Measurements from ENCODE around the gene MEG3.

Gene MEG3

DNA sequence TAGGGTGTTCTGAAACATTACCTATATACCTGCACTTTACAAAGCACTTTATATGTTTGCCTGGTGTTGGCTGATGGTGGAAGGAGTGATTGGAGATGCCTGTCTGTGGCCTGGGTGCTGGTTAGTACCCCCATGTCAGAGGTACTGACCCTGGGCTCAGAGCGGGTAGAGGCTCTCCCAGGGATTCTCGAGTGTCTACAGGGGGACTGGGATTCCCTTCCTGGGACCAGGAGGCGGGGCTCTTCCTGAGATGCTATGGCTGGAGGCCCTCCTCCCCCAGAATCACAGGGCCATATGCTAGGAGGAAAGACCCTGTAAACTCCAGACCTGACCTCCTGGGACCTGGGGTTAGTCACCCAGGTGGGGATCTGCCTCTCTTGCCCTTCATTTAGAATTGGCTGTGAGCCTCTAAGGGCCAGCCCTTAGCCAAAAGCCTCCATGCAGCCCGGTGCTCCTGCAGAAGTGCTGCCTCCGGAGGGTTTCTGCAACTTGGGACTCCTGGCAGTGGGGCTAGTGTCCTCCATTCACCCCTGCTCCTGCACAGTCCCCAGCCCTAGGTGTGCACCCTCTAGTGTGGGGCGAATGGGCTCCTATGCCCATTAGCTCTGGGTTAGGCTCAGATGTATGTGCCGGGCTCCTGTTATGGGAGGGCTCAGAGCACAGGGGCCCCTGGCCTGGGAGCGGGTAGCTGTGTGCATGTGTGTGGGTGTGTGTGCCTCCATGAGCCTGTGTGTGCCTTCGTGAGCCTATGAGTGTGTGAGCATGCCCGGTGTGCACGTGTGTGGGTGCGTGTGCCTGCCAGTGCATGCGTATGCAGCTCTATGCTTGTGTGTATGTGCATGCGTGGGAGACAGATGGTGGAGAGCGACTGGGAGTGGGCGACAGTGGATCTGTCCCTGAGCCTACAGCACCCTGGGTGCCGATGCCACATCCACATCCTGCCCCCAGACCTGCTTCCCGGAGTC lies 41.0 kb downstream of the MEG3 start:
- DNase-seq: no peak

DNA sequence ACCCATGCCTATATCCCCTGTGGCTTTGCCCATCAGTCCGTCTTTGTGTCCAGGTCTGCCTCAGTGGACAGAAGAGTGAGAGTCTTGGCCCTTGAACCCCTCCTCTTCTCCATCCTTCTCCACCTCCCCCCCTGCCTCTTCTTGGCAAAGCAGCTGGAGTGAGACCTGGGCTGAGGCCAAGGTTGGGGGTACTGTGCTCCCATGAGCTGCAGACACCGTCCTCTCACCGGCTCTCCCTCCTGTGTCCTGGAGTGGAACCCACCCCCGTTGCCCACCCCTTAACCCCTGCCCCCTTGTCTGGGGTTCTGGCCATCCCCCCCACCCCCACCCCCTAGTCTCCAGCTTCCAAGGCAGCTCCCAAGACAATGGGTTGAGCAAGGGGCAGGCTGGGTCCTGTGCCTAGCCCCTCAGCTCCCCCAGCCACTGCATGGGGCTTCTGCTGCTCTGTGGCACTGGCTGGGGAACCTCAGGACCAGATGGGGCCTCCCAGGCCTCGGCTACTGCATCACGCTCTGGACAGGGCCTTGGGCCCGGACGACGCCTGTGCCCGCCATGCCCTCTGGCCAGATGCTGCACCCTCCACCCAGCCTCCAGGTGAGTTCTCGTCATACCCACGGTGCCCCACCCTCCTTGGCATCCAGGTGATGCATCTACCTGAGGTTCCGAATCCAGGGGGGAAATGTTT lies 41.9 kb downstream of the MEG3 start:
- DNase-seq: no peak

DNA sequence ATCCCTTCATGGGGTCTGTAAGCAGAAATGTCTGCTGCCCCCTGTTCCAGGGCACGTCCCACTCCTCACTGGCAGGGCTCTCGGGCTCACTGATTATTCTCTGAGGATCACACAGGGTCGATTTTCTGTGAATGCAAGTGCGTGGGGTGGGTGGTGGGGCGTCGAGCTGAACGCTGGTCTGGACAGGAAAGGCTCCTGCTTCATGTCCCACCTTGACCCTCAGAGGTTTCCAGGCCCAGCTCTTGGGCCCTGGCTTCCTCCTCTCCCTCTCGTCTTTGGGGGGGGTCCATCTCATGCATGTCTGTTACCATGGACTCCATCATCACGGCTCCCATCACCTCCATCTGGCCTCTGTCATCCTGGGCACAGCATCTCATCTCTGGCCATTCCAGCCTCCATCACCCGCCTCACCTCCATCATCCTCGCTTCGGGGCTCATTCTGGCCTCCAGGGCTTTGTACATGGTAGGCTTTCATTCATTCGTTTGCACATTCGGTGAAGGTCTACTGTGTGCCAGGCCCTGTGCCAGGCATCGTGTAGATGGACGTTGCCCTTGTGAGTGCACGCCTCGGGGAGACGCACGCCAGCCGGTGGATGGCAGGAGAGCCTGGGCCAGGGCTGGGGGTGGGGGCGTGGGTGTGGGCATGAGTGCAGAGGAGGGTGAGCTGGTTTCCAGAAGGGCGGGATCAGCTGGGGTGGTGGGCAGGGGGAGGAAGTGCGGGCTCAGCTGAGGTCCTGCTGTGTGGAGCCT lies 42.9 kb downstream of the MEG3 start:
- DNase-seq: no peak

DNA sequence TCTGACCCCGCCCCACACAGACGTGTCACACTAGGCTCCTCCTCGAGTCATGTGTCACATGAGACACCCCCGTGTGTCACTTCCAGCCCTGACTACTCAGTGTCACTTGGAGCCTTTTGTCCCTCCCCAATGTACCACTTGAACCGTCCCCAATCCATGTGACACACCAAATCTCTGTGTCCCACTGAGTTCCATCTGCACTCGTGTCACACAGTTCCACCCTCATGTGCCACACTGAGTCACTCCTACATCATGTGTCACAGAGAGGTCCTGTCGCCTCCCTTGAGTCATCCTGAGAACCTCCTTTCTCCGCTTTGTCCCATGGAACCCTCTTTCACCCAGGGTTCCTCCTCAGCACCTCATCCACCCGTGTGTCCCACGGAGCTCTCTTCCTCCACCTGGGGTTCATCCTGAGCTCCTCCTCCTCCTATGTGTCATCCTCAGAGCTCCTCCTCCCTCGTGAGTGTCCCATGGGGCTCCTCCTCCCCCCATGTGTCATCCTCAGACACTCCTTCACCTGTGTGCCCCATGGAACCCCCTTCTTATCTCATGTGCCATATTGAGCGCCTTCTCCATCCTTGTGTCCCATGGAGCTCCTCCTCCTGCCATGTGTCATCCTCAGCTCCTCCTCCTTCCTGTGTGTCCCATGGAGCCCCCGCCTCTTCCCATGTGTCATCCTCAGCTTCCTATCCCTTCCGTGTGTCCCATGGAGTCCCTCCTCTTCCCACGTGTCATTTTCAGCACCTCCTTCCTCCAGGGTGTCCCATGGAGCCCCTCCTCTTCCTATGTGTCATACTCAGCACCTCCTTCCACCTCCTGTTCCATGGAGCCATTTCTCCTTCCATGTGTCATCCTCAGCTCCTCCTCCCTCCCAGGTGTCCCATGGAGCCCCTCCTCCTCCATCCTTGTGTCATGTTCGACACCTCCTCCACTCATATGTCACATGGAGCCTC lies 45.6 kb downstream of the MEG3 start:
- DNase-seq: no peak

DNA sequence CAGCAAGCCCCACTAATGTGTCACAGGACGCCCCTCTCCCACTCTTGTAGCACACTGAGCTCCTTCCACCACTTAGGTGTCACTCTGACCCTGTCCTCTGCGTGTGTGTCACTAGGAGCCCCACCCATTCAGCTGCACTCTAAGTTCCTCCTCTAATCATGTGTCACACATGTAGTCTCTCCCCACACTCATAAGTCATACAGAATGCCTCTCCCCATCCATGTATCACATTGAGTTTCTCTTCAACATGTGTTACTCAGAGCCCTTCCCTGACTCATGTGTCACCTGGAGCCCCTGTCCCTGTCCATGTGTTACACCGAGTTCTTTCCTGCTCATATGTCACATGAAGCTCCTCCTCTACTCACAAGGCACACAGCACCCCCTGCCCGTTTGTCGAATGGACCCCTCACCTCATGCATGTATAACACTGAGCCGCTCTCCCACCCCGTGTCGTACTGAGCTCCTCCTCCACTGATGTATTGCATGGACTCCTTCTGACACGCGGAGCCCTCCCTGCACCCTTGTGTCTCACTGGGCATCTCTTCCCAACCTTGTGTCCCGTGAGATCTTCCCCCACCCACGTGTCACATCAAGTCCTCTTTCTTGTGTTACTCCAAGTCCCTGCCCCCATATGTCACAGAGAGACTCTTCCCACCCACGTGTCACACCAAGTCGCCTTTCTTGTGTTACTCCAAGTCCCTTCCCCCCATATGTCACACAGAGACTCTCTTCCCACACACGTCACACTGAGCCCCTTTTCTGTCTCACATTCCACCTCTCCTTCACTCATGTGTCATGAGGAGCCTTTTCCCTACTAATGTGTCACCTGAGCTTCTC lies 46.6 kb downstream of the MEG3 start:
- no peak for DNase-seq

DNA sequence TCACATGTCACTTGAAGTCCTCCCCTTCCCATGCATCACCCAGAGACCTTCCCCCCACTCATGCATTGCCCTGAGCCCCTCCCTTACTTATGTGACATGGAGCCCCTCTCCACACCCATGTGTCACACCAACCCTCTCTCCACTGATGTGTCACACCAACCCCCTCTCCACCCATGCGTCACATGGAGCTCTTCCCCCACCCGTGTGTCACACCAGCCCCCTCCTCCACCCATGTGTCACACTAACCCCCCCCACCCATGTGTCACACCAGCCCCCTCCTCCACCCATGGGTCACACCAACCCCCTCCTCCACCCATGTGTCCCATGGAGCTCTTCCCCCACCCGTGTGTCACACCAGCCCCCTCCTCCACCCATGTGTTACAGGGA lies 47.2 kb downstream of the MEG3 start:
- DNase-seq: no peak

DNA sequence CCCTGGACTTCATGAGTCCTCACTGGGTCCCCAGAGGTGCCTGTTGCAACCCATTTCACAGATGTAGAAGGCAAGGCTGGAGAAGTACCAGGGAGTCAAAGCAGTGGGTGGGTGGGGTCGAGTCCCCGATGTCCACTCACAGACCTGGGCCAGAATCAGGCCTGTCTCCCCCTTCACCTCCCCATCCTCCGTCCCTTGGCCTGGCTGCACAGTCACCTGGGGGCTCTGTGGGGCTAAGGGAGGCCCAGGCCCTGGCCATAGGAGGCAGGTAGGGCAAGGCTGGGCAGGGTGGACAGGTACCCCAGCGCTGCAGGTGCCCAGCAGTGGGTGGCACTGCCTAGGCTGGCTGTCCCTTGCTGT lies 48.1 kb downstream of the MEG3 start:
- no peak for DNase-seq

DNA sequence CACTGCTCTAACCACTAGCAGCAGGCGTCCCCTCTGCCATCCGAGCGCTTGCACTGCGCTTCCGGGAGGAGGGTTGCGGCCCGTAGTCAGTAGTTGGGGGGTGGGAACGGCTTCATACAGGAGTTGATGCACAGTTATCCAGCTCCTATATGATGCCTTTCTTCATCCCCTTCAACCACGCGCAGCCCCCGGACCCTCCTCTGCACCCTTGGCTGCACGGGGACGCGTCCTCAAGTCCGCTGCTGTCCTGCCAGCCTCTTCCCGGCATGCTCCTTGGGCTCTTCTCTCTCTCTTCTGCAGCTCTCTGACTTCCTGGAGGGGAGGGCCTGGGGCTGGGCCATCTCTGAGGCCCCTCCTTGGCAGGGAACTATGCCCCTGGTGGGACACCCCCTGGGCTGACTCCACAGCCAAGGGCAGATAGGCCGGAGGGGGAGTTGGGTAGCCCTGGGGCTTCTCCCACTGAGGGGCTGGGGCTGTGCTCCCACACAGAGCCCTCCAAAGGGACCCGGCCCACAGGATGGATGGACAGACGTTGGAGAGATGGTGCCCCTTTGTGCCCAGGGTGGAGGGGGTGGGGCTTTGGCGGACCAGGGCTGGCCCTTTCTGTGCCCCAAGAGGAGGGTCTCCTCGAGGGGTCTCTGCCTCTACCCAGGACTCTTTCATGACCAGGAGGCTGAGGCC lies 48.6 kb downstream of the MEG3 start:
- no peak for DNase-seq

DNA sequence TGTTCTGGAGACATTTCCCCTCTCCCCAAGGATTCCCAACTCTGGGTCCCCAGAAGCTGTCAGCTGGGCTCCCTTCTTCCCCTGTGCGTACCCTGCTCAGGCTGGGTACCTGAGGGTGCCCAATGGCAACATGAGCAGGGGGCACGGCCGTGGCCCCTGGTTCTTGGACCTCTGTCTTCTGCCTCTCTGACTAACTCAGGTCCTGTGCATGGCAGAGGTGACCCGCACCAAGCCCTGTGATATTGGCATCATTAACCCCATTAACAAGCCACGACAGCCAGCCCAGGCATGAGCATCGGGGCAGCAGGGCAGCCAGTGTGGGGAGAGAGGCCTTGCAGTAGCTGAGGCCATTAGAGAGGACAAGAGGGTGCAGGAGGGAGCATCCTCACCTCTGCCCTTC lies 49.2 kb downstream of the MEG3 start:
- no peak for DNase-seq

DNA sequence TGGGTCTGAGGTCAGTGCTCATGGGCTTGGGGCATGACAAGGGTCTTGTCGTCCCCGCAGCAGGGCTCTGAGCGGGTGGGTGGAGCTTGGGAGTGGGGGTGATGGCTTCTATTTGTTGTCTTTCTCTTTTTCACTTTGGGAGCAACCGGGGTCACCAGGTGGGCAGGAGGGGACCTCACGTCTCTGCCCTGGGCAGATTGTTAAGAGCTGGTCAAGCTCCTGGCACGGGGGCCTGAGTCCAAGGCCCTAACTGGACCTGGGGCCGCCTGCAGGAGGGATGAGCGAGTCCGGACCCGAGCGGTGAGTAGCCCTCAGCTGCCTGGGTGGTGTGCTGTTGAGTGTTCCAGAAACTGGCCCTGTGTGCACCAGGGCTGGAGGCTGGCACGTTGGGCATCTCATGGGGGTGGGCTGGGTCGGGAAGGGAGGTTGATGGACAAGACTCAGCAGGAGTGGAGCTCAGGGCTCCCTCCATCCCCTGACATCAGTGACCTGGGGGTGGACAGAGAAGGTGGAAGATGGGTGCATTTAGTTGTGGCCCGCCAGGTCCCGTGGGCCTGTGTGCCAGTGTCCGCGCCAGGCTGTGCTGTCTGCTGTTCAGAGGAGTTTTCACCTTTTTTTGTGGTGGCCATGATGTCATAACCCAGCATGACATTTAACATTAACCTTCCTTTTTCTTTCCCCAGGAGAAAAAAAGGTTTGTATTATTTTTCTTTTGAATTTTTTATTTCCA lies 50.1 kb downstream of the MEG3 start:
- DNase-seq: no peak

DNA sequence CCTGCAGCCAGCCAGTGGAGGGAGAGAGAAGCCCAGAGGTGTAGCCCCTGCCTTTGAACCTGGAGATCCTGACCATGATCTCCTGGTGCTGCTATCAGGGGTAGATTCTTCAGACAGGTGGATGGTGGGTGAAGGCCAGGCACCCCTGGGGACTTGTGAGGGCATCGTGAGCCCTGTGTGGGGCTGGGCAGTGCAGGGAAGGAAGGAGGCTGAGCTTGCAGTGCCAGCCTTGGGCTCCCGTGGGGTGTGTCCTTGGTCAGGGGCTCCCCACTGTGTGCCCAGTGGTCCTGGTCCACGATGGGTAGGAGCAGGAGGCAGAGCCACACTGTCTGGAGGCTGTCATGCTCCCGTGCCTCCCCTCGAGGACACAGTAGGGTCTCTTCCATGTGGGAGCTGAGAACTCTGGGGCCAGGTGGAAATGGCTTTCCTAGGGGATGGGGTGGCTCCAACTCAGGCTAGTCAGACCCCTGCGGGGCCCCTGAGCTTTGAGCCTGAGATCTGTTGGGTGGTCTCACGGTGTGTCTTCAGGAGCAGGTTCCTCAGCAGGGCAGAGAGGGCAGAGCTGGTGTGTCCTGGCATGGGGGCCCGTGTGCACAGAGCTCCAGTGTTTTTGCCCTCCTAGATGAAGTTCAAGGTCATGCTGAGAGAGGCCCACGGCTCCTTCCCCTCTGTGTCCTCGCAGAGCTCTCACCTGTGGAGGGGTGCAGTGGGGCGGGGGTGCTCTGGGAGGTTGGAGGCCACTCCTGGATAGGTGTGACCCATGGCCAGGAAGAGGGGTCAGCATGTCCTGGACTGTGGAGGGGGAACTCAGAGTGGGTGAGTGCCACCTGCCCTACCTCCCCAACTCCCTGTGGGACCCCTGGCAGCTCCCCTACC lies 52.6 kb downstream of the MEG3 start:
- no peak for DNase-seq

DNA sequence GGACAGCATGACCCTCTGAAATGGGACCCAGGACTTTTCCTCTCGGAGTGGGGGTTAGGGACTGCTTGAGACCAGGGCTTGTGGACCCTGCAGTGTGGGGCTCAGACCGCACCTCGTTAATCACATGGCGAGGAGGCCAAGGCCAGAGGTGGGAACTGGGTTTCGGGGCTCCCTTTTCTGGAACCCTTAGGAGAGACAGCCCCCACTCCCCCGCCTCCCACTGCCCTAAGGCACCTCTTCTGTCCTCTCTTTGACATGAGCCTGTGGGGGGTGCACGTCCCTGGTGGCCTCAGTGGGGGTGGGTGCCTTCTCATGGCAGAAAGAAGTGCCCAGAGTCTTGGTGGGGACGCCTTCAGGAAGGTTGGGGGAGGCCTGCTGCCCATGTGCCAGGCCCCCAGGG lies 53.3 kb downstream of the MEG3 start:
- DNase-seq: no peak

DNA sequence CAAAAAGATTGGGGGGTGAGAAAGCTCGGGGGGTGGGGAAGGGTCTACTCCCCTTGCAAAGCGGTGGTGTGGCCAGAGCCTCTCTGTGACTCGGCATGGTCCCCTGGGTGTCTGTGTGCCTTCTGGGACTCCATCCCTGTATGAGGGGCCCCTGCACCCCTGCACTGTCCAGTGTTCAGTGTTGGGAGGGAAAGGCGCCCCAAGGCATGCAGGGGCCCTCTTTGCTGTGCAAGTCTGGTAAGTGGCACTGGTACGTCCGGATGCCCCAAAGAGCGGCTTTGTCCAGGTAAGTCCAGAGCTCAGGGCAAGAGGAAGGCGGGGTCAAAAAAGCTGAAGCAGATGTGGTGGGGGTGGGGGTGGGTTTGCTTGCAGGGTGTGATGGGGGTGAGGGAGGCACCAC lies 53.9 kb downstream of the MEG3 start:
- no peak for DNase-seq

DNA sequence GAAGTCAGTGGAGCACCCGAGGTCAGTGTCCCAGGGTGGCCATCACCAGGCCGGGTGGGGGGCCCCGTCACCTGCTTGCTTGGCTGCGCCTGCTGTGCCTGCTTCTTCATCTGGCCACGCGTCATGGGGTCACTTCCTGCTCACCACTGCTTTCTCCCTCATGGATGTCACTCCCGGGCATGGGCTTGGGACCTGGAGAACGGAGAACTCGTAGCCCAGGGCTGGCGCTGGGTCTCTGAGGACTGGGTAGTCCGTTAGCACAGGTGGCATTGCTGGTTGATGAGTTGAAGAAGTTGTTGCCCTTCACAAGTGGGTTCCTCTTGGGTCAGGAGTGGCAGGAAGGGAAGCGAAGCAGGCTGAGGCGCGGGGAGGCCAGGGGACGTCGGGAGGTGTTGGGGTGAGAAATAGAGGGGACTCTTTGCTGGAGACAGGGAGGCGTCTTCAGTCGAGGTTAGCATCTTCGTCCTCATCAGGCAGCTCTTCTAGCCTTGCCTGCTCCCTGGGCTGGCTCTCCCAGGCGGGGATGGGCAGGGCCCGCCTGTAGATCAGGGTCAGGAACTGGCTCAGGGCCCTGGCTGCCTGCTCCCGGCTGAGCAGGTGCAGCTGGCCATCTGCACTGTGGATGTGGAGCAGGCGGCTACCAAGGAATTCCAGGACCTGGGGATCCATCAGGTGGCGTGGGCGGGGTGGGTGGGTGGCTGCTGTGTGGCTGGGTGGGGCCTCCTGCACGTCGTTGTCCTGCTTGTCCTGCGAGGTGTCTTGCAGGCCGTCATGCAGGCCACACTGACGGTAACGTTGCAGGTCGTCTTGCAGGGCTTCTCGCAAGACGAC lies 54.6 kb downstream of the MEG3 start:
- DNase-seq: no peak

DNA sequence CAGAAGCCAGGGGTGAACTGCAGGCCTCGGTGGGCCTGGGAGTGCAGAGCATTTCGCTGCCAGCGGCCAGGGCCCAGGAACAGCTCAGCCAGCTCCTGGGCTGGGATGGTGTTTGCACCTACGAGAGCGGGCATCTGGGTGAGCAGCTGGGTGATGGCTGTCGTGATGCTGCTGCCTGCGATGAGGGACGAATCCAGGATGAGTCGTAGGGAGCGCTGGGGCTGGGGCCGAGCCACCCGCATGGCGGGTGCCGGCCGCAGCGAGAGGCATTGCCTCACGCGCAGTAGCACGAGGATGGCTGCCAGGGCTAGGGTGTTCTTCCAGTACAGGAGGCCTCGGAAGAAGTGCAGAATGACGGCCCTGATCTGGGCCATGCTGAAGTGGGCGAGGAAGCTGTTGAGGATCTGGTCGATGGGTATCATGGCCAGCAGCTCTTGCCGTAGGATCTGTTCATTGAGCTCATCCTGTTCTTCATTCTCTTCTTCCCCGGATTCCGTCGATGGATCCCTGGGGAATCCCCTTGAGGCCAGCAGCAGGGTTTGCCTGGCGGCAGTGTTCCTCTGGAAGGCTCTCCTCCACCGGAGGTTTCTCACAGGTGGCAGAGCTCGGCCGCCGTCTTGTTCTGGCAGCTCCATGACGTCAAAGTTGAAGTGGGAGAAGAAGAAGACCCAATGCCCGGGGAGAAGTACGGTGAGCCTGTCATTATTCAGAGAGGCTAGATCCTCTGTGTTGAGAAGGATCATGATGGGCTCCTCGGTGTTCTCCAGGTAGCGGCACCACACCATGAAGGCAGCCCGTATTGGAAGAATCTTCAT lies 55.5 kb downstream of the MEG3 start:
- DNase-seq: no peak

DNA sequence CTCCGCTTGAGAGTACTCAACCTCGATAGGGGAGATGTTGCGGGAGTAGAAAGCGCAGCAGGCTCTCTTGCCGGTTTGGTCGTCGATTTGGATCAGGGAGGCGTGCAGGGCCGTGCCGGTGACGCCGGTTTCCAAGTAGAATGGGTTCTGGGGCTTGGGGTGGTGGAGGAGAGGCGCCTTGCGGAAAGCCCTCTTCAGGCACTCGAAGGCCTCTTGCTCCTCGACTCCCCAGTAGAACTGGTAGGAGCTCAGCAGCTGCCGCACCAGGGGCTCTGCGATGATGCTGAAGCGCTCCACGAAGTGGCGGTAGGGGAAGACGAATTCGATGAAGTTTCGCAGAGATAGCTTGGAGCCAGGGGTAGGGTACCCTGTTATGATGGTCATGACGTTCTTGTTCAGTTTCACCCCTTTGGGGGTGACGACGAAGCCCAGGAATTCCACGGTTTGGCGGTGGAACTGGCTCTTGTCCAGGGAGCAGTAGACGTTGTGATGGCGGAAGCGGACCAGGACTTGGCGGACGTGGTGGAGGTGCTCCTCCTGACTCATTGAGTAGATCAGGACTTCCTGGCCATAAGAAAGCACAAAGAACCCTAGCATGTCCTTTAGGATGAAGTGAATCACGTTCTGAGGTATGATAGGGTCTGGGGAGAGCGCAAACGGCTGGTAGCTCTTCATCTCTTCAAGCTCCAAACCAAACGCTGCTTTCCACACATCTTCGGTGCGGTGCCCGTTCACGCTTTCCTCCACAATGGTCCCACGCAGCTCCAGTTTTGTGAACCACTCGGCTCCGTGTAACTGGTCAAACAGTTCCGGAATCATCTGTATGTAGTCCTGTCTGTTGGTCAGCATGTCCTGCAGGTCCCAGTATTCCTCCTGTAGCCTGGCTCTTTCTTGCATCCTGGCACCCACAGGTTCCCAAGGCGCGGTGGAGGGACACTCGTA lies 56.4 kb downstream of the MEG3 start:
- DNase-seq: no peak
